Suppressor macrophage treated with lipopolysaccharide for 4 hours (primary cell): ENCODE measurements around the gene C19orf47.

Experiments used
- DNase-seq: peaks from one replicate; pipeline ENCODE4 v3.0.0-alpha.2; 2020

C19orf47 gene

GRCh38 chr19:40280608-40281221, 67.5 kb downstream of the C19orf47 start:
- no peak for DNase-seq

GRCh38 chr19:40279761-40280607, 68.2 kb downstream of the C19orf47 start:
- peak; percentile 12 for DNase-seq

GRCh38 chr19:40279120-40279551, 69.1 kb downstream of the C19orf47 start:
- no peak for DNase-seq

GRCh38 chr19:40278361-40279035, 69.7 kb downstream of the C19orf47 start:
- no peak for DNase-seq

- no peak for DNase-seq
Measured at GRCh38 chr19:40277356-40278059, 70.7 kb downstream of the C19orf47 start.

- DNase-seq: no peak
Measured at GRCh38 chr19:40274585-40275544, 73.3 kb downstream of the C19orf47 start.

- DNase-seq: no peak
Measured at GRCh38 chr19:40273469-40274360, 74.5 kb downstream of the C19orf47 start.

- no peak for DNase-seq
Measured at GRCh38 chr19:40272261-40272660, 75.9 kb downstream of the C19orf47 start.

GRCh38 chr19:40271706-40272105, 76.5 kb downstream of the C19orf47 start:
- DNase-seq: no peak

GRCh38 chr19:40270362-40271089, 77.7 kb downstream of the C19orf47 start:
- DNase-seq: no peak
